ENCODE results near the gene PCLO.
A peak's percentile ranks its signal among the peaks of the same experiment; 100 is the strongest.

Gene PCLO

DNA sequence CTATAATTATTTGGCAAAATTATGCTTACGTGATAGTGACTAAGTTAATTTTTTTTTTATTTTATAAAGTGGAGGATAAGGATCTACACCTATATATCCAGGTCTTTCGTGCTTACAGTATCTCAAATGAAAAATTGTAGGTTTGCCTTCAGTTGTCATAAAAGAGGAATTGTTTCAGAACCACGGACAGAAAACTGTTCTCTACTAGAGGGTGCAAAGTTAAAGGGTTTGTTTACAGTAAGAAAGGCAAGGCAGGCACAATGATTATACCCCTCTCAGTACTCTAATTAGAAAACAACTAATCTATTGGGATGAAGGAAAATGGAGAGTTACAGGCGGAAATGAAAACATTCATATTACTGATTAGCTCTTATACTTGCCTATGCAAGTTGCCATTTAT lies 1.5 kb downstream of the PCLO start:
- Histone ChIP-seq H3K27ac (ENCODE audit: low read length) (no peak overlapping the region), H3K27me3 (ENCODE audit: control insufficient read depth, insufficient read depth, low read length) (no peaks in the 10 kb centered on the region), H3K4me1 (ENCODE audit: control insufficient read depth, low read depth, low read length) (peaks cover 7% of the 10 kb centered on the region), H3K36me3 (ENCODE audit: control insufficient read depth, low read depth, low read length) (no peaks in the 10 kb centered on the region), H3K4me3 (ENCODE audit: low read length) (peak overlapping the region; percentile 92), H3K9ac (ENCODE audit: low read length) (no peak overlapping the region), H3K9me3 (ENCODE audit: control insufficient read depth, low read depth, low read length) (no peaks in the 10 kb centered on the region)

DNA sequence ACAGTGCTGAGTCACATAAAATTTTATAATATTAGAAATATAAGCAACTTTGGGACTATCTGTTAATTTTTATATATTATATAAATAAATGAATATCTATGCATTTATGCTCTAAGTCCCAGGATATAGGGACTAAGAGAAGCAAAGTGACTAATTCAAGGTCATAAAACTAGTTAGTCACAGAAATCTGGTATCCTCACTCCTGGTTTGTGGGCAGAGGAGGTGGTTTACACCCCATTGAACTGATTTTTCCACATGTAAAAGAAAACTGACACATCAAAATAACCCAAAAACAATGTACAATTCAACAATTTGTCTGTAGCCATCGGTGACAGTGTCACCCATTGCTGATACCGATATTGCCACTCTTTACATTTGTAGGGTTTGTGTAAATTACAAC lies 3.0 kb downstream of the PCLO start:
- Histone ChIP-seq H3K27me3 (ENCODE audit: control insufficient read depth, insufficient read depth, low read length) (no peaks in the 10 kb centered on the region), H3K4me1 (ENCODE audit: control insufficient read depth, low read depth, low read length) (peaks cover 7% of the 10 kb centered on the region), H3K36me3 (ENCODE audit: control insufficient read depth, low read depth, low read length) (no peaks in the 10 kb centered on the region), H3K9me3 (ENCODE audit: control insufficient read depth, low read depth, low read length) (no peaks in the 10 kb centered on the region), H3K9ac (ENCODE audit: low read length) (no peak overlapping the region), H3K4me3 (ENCODE audit: low read length) (no peak overlapping the region), H3K27ac (ENCODE audit: low read length) (no peak overlapping the region)

GRCh38 chr7:83156006-83156405 lies 6.7 kb downstream of the PCLO start:
- Histone ChIP-seq H3K27ac (ENCODE audit: low read length) (no peak overlapping the region), H3K9me3 (ENCODE audit: control insufficient read depth, low read depth, low read length) (no peaks in the 10 kb centered on the region), H3K36me3 (ENCODE audit: control insufficient read depth, low read depth, low read length) (no peaks in the 10 kb centered on the region), H3K27me3 (ENCODE audit: control insufficient read depth, insufficient read depth, low read length) (no peaks in the 10 kb centered on the region), H3K4me1 (ENCODE audit: control insufficient read depth, low read depth, low read length) (no peaks in the 10 kb centered on the region), H3K4me3 (ENCODE audit: low read length) (no peak overlapping the region), H3K9ac (ENCODE audit: low read length) (no peak overlapping the region)

DNA sequence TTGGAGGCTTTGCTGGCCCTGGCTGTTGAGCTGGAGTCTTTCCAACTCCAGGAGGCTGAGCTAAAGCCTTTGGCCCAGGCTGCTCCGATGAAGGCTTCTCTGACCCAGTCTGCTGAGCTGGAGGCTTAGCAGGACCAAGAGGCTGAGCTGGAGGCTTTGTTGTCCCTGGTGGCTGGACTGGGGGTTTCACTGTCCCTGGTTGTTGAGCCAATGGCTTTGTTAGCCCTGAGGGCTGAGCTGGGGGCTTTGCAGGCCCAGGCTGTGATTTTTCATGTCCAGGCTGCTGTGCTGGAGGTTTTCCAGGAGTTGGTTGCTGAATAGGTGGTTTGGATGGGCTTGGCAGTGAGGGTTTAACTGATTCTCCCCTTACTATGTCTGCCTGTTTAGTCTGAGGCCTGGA lies 7.3 kb downstream of the PCLO start:
- Histone ChIP-seq H3K9ac (ENCODE audit: low read length) (no peak overlapping the region), H3K27ac (ENCODE audit: low read length) (no peak overlapping the region), H3K4me1 (ENCODE audit: control insufficient read depth, low read depth, low read length) (no peaks in the 10 kb centered on the region), H3K4me3 (ENCODE audit: low read length) (no peak overlapping the region), H3K9me3 (ENCODE audit: control insufficient read depth, low read depth, low read length) (no peaks in the 10 kb centered on the region), H3K27me3 (ENCODE audit: control insufficient read depth, insufficient read depth, low read length) (no peaks in the 10 kb centered on the region), H3K36me3 (ENCODE audit: control insufficient read depth, low read depth, low read length) (no peaks in the 10 kb centered on the region)

- H3K4me3 ChIP-seq (ENCODE audit: low read length): no peak overlapping the region
- no peak overlapping the region for H3K9ac ChIP-seq (ENCODE audit: low read length)
- no peaks in the 10 kb centered on the region for H3K36me3 ChIP-seq (ENCODE audit: control insufficient read depth, low read depth, low read length)
- no peaks in the 10 kb centered on the region for H3K27me3 ChIP-seq (ENCODE audit: control insufficient read depth, insufficient read depth, low read length)
- H3K4me1 ChIP-seq (ENCODE audit: control insufficient read depth, low read depth, low read length): no peaks in the 10 kb centered on the region
- no peaks in the 10 kb centered on the region for H3K9me3 ChIP-seq (ENCODE audit: control insufficient read depth, low read depth, low read length)
- no peak overlapping the region for H3K27ac ChIP-seq (ENCODE audit: low read length)
Measured at GRCh38 chr7:83153419-83153818, 9.3 kb downstream of the PCLO start.

- Histone ChIP-seq H3K9ac (ENCODE audit: low read length) (no peak overlapping the region), H3K9me3 (ENCODE audit: control insufficient read depth, low read depth, low read length) (no peaks in the 10 kb centered on the region), H3K27ac (ENCODE audit: low read length) (no peak overlapping the region), H3K4me1 (ENCODE audit: control insufficient read depth, low read depth, low read length) (no peaks in the 10 kb centered on the region), H3K36me3 (ENCODE audit: control insufficient read depth, low read depth, low read length) (no peaks in the 10 kb centered on the region), H3K4me3 (ENCODE audit: low read length) (no peak overlapping the region), H3K27me3 (ENCODE audit: control insufficient read depth, insufficient read depth, low read length) (no peaks in the 10 kb centered on the region)
Measured at GRCh38 chr7:83150310-83150709, 12.4 kb downstream of the PCLO start.

GRCh38 chr7:83149466-83149865 lies 13.2 kb downstream of the PCLO start:
- Histone ChIP-seq H3K9ac (ENCODE audit: low read length) (no peak overlapping the region), H3K36me3 (ENCODE audit: control insufficient read depth, low read depth, low read length) (no peaks in the 10 kb centered on the region), H3K27me3 (ENCODE audit: control insufficient read depth, insufficient read depth, low read length) (no peaks in the 10 kb centered on the region), H3K4me1 (ENCODE audit: control insufficient read depth, low read depth, low read length) (no peaks in the 10 kb centered on the region), H3K4me3 (ENCODE audit: low read length) (no peak overlapping the region), H3K9me3 (ENCODE audit: control insufficient read depth, low read depth, low read length) (no peaks in the 10 kb centered on the region), H3K27ac (ENCODE audit: low read length) (no peak overlapping the region)

DNA sequence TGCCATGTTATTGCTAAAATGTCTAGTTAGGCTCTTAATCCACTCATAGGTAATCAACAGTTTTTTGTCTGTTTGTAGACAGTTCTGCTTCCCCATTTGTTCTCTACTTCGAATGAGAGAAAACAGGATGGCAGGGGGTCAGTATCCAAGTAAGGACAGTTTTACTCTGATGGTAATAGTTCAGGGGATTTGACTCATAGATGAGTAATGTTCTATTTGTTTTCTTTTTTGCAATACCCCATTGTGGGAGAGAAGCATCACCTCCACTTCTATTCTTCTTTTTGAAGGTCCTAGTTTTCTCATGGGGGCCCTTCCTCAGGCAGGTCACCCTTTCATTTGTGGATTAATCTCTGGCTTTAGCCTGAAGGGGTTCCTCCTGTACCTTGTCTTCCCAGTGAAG lies 13.9 kb downstream of the PCLO start:
- H3K4me3 ChIP-seq (ENCODE audit: low read length): no peak overlapping the region

DNA sequence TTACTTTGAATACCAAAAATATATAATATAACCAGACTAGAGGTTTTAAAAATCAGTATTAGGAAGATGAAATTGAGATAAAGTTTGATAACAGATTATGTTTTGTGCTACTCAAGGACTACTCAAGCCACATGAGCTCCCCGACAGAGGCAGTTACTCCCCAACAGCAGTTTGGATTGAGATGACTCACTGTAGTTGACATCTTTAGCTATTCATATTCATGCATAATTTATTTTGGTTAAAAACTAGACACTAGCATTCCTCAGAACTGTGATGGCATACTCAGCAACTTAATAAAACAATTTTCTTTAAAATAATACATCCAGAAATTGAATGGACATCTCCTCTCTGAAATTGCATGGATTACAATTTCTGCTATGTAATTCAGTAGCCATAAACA lies 19.6 kb downstream of the PCLO start:
- no peak overlapping the region for H3K4me3 ChIP-seq (ENCODE audit: low read length)
- H3K9me3 ChIP-seq (ENCODE audit: control insufficient read depth, low read depth, low read length): no peaks in the 10 kb centered on the region
- no peak overlapping the region for H3K27ac ChIP-seq (ENCODE audit: low read length)
- H3K36me3 ChIP-seq (ENCODE audit: control insufficient read depth, low read depth, low read length): no peaks in the 10 kb centered on the region
- peaks cover 5% of the 10 kb centered on the region for H3K4me1 ChIP-seq (ENCODE audit: control insufficient read depth, low read depth, low read length)
- H3K27me3 ChIP-seq (ENCODE audit: control insufficient read depth, insufficient read depth, low read length): no peaks in the 10 kb centered on the region
- H3K9ac ChIP-seq (ENCODE audit: low read length): no peak overlapping the region

More for the DNA sequence above, 13.9 kb downstream of the PCLO start:
- H3K27me3 ChIP-seq (ENCODE audit: control insufficient read depth, insufficient read depth, low read length): no peaks in the 10 kb centered on the region
- H3K4me1 ChIP-seq (ENCODE audit: control insufficient read depth, low read depth, low read length): no peaks in the 10 kb centered on the region
- no peak overlapping the region for H3K27ac ChIP-seq (ENCODE audit: low read length)
- H3K9me3 ChIP-seq (ENCODE audit: control insufficient read depth, low read depth, low read length): no peaks in the 10 kb centered on the region
- no peak overlapping the region for H3K9ac ChIP-seq (ENCODE audit: low read length)
- H3K36me3 ChIP-seq (ENCODE audit: control insufficient read depth, low read depth, low read length): no peaks in the 10 kb centered on the region

GRCh38 chr7:83142365-83142764 lies 20.3 kb downstream of the PCLO start:
- no peak overlapping the region for H3K4me3 ChIP-seq (ENCODE audit: low read length)
- no peaks in the 10 kb centered on the region for H3K27me3 ChIP-seq (ENCODE audit: control insufficient read depth, insufficient read depth, low read length)
- no peak overlapping the region for H3K27ac ChIP-seq (ENCODE audit: low read length)
- no peaks in the 10 kb centered on the region for H3K9me3 ChIP-seq (ENCODE audit: control insufficient read depth, low read depth, low read length)
- H3K4me1 ChIP-seq (ENCODE audit: control insufficient read depth, low read depth, low read length): peaks cover 5% of the 10 kb centered on the region
- H3K36me3 ChIP-seq (ENCODE audit: control insufficient read depth, low read depth, low read length): no peaks in the 10 kb centered on the region
- no peak overlapping the region for H3K9ac ChIP-seq (ENCODE audit: low read length)

- peaks cover 5% of the 10 kb centered on the region for H3K4me1 ChIP-seq (ENCODE audit: control insufficient read depth, low read depth, low read length)
- H3K27me3 ChIP-seq (ENCODE audit: control insufficient read depth, insufficient read depth, low read length): no peaks in the 10 kb centered on the region
- H3K36me3 ChIP-seq (ENCODE audit: control insufficient read depth, low read depth, low read length): no peaks in the 10 kb centered on the region
- H3K27ac ChIP-seq (ENCODE audit: low read length): no peak overlapping the region
- no peak overlapping the region for H3K9ac ChIP-seq (ENCODE audit: low read length)
- no peaks in the 10 kb centered on the region for H3K9me3 ChIP-seq (ENCODE audit: control insufficient read depth, low read depth, low read length)
- H3K4me3 ChIP-seq (ENCODE audit: low read length): no peak overlapping the region
Measured at GRCh38 chr7:83141927-83142326, 20.8 kb downstream of the PCLO start.

- H3K9me3 ChIP-seq (ENCODE audit: control insufficient read depth, low read depth, low read length): no peaks in the 10 kb centered on the region
- no peaks in the 10 kb centered on the region for H3K27me3 ChIP-seq (ENCODE audit: control insufficient read depth, insufficient read depth, low read length)
- no peak overlapping the region for H3K4me3 ChIP-seq (ENCODE audit: low read length)
- no peak overlapping the region for H3K9ac ChIP-seq (ENCODE audit: low read length)
- H3K36me3 ChIP-seq (ENCODE audit: control insufficient read depth, low read depth, low read length): no peaks in the 10 kb centered on the region
- H3K27ac ChIP-seq (ENCODE audit: low read length): no peak overlapping the region
- H3K4me1 ChIP-seq (ENCODE audit: control insufficient read depth, low read depth, low read length): no peaks in the 10 kb centered on the region
Measured at GRCh38 chr7:83130623-83131545, 31.8 kb downstream of the PCLO start.
